Panc1 (cell line): ENCODE results near the gene DGKZ. TPM values are rescaled to one million over a fixed set of nuclear protein-coding genes. Genes with fewer than 3 reads are reported as not detected.

Source experiments
- ATAC-seq: fragments of 200-7000 bp; cut with Tn5 transposase; 2 replicates; pipeline ENCODE4 v1.9.1; 2020; ENCODE audit warnings: mild to moderate bottlenecking, moderate library complexity
- BruUV-seq: library from RNA; stranded (reverse); fragments of 400-500 nt; replicated peaks from 2 replicates; lab custom pipeline; 2021; lab: Mats Ljungman, UMichigan
- CTCF ChIA-PET: fragments of 300-600 bp; sonication (Branson Sonifier 250); formaldehyde crosslinking; loops from one replicate; lab custom pipeline; 2022; ENCODE audit warnings: antibody characterized with exemption; lab: Charles Lee
- POLR2A ChIA-PET: fragments of 300-600 bp; sonication (Branson Sonifier 250); formaldehyde crosslinking; loops from one replicate; lab custom pipeline; 2022; ENCODE audit warnings: antibody characterized with exemption; lab: Charles Lee
- DNase-seq: peaks from one replicate; pipeline ENCODE4 v3.0.0-alpha.2; 2010; ENCODE audit warnings: low read depth, low spot score
- H3K27ac ChIP-seq: 2 replicates; pipeline ENCODE4 v1.5.1; 2011; ENCODE audit warnings: mild to moderate bottlenecking, low read length, inconsistent platforms
- H3K27me3 ChIP-seq: fragments of 200-500 bp; sonication (Bioruptor generic); 2 replicates; pipeline ENCODE4 v1.6.0; 2014; ENCODE audit warnings: low read length, inconsistent platforms; ENCODE audit not compliant: control insufficient read depth, insufficient read depth
- H3K36me3 ChIP-seq: fragments of 200-500 bp; sonication (Bioruptor generic); 2 replicates; pipeline ENCODE4 v1.5.1; 2014; ENCODE audit warnings: inconsistent platforms, mild to moderate bottlenecking, low read length, moderate library complexity; ENCODE audit not compliant: control insufficient read depth, insufficient read depth
- H3K4me1 ChIP-seq: 2 replicates; pipeline ENCODE4 v1.5.1; 2011; ENCODE audit warnings: inconsistent platforms, mild to moderate bottlenecking, low read length, moderate library complexity; ENCODE audit not compliant: control insufficient read depth, insufficient read depth
- H3K4me3 ChIP-seq, 2 experiments: 2 replicates each; pipeline ENCODE4 v1.5.1; 2011 to 2012; ENCODE audit warnings: low read depth in 2 of 2, low read length in 2 of 2, mild to moderate bottlenecking in 2 of 2, inconsistent platforms in 1 of 2, moderate library complexity in 1 of 2
- H3K9me3 ChIP-seq: fragments of 200-500 bp; sonication (Bioruptor generic); 2 replicates; pipeline ENCODE4 v1.5.1; 2014; ENCODE audit warnings: low read depth, mild to moderate bottlenecking, inconsistent platforms, low read length, moderate library complexity; ENCODE audit not compliant: control insufficient read depth, insufficient read depth
- CTCF ChIP-seq: fragments of 450-650 bp; IDR thresholded peaks from 2 replicates; pipeline ENCODE4 v1.5.1; 2017; ENCODE audit warnings: mild to moderate bottlenecking
- POLR2AphosphoS5 ChIP-seq: IDR thresholded peaks from 2 replicates; pipeline ENCODE4 v1.6.1; 2012; ENCODE audit warnings: mild to moderate bottlenecking, low read depth, low read length, moderate library complexity
- REST ChIP-seq, 2 experiments: IDR thresholded peaks; 2 replicates each; pipeline ENCODE4 v1.6.1; 2011 to 2012; ENCODE audit warnings: low read depth in 2 of 2, control low read depth in 1 of 2, low read length in 1 of 2, mild to moderate bottlenecking in 1 of 2, moderate library complexity in 1 of 2; ENCODE audit not compliant: insufficient read depth in 1 of 2
- SIN3A ChIP-seq: IDR thresholded peaks from 2 replicates; pipeline ENCODE4 v1.6.1; 2012; ENCODE audit warnings: low read depth, mild to moderate bottlenecking, low read length, moderate library complexity, borderline replicate concordance; ENCODE audit not compliant: insufficient read depth
- TCF7L2 ChIP-seq: IDR thresholded peaks from 2 replicates; pipeline ENCODE4 v1.6.1; 2011; ENCODE audit warnings: mild to moderate bottlenecking, low read depth, low read length, inconsistent platforms
- in situ Hi-C: cut with HindIII; loops from 2 replicates; pipeline ENCODE4 v1.10.0; 2016; ENCODE audit warnings: low sequenced_read_pairs, low pct_unique_long_range_greater_than_20kb
- intact Hi-C: fragments of 100-400 bp; cut with micrococcal nuclease; formaldehyde crosslinking; loops from one replicate; pipeline ENCODE4 v1.10.0; 2022; ENCODE audit not compliant: unreplicated experiment
- total RNA-seq: library from RNA; stranded (reverse); gene quantifications from one replicate; pipeline ENCODE4 v1.2.1, GENCODE V29; 2021; ENCODE audit not compliant: unreplicated experiment

DGKZ gene
- total RNA-seq, 1 experiment from 2014 or later = 104 TPM

DNA sequence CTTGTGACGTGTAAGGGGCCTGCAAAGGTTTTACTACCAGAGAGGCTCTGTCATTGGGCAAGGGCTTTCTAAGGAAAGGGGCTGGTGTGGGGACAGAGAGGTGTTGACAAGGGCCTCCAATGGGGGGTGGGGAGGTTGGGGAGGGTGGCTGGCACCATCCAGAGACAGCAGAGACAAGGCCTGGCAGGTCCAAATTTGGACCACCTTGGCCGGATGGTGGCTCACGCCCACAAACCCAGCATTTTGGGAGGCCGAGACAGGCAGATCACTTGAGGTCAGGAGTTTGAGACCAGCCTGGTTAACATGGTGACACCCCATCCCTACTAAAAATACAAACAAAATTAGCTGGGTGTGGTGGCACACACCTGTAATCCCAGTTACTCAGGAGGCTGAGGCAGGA is 46.5 kb downstream of the DGKZ start:
- Histone ChIP-seq H3K27me3 (peaks cover under 1% of the 10 kb centered on the region; the same call in 1 of the 2 replicates), H3K4me3 (no peak overlapping the region), H3K4me1 (peaks cover 11% of the 10 kb centered on the region), H3K9me3 (no peaks in the 10 kb centered on the region), H3K36me3 (no peaks in the 10 kb centered on the region), H3K27ac (no peak overlapping the region)
- BruUV-seq = no TSS peak
- DNase-seq (no peak), ATAC-seq (no peak)
- POLR2A ChIA-PET = no interaction called here
- CTCF ChIA-PET = no interaction called here
- intact Hi-C loops (no loop called here), in situ Hi-C loops (no loop called here)
- TF ChIP-seq TCF7L2 = no peak
- TF ChIP-seq SIN3A = no peak
- TF ChIP-seq REST (IDR thresholded peaks at IDR 0.05; ENCODE audit: insufficient read depth in 1 of 2, low read depth in 2 of 2, low read length in 1 of 2) = no peak
- no peak for TF ChIP-seq CTCF
- TF ChIP-seq POLR2AphosphoS5 = no peak

GRCh38 chr11:46397526-46397925 is 50.3 kb downstream of the DGKZ start:
- CTCF ChIA-PET = no interaction called here
- H3K36me3 ChIP-seq = no peaks in the 10 kb centered on the region
- intact Hi-C loops = no loop called here

More at GRCh38 chr11:46397526-46397925, 50.3 kb downstream of the DGKZ start:
- in situ Hi-C loops = no loop called here
- BruUV-seq = no TSS peak
- H3K4me1 ChIP-seq = no peaks in the 10 kb centered on the region
- ATAC-seq (no peak), DNase-seq (no peak)
- no peaks in the 10 kb centered on the region for H3K9me3 ChIP-seq
- no peak overlapping the region for H3K4me3 ChIP-seq
- POLR2A ChIA-PET = no interaction called here
- H3K27ac ChIP-seq = no peak overlapping the region
- H3K27me3 ChIP-seq = no peaks in the 10 kb centered on the region
- TF ChIP-seq TCF7L2 (no peak), POLR2AphosphoS5 (no peak), CTCF (no peak), REST (IDR thresholded peaks at IDR 0.05; ENCODE audit: insufficient read depth in 1 of 2, low read depth in 2 of 2, low read length in 1 of 2) (no peak), SIN3A (no peak)
